CD4-positive, CD25-positive, alpha-beta regulatory T cell (primary cell): Measurements from ENCODE around the gene HTR1E. TPM values are rescaled to one million over a fixed set of nuclear protein-coding genes. Genes with fewer than 3 reads are reported as not detected.
A peak's percentile ranks its signal among the peaks of the same experiment; 100 is the strongest.
"Not testable (repeated sequence)": the region's sequence is repeated elsewhere in the genome, so short reads cannot be mapped to it uniquely, and the experiment has no call there.

Experiments used
- ATAC-seq, 2 donors: fragments of 150-1000 bp; cut with Tn5 transposase; one replicate each; pipeline ENCODE4 v1.10.0; 2021; ENCODE audit warnings: low read depth in 2 of 2, moderate number of reproducible peaks in 2 of 2, moderate library complexity in 1 of 2
- DNase-seq, 3 donors: peaks; one replicate each; pipeline versions ENCODE4 v3.0.0 to v3.0.0-alpha.2; 2012 to 2022; ENCODE audit warnings: mixed read lengths in 1 of 3
- H3K27ac ChIP-seq: one replicate; pipeline ENCODE4 v1.7.0; 2013; ENCODE audit warnings: mild to moderate bottlenecking, low read length; ENCODE audit not compliant: insufficient read depth, poor library complexity, severe bottlenecking
- H3K27me3 ChIP-seq: one replicate; pipeline ENCODE4 v1.7.0; 2013; ENCODE audit warnings: low read length; ENCODE audit not compliant: control insufficient read depth, insufficient read depth
- H3K36me3 ChIP-seq: one replicate; pipeline ENCODE4 v1.7.0; 2013; ENCODE audit warnings: mild to moderate bottlenecking, low read length, moderate library complexity; ENCODE audit not compliant: control insufficient read depth, insufficient read depth
- H3K4me1 ChIP-seq: 2 replicates; pipeline ENCODE4 v1.7.0; 2013; ENCODE audit warnings: mild to moderate bottlenecking, low read length; ENCODE audit not compliant: insufficient read depth, control insufficient read depth, poor library complexity, severe bottlenecking
- H3K4me3 ChIP-seq: one replicate; pipeline ENCODE4 v1.7.0; 2013; ENCODE audit warnings: low read depth, mild to moderate bottlenecking, low read length, moderate library complexity
- H3K9me3 ChIP-seq, 2 experiments: 1 replicate in 1 of 2; 2 replicates in 1 of 2; pipeline ENCODE4 v1.7.0; 2013; ENCODE audit warnings: low read length in 2 of 2, mild to moderate bottlenecking in 1 of 2, moderate library complexity in 1 of 2; ENCODE audit not compliant: control insufficient read depth in 2 of 2
- H3K27ac Mint-ChIP-seq, 3 donors: one replicate each; pipeline ENCODE4 v1.8.0; 2020 to 2022; ENCODE audit warnings: mild to moderate bottlenecking in 3 of 3, mixed read lengths in 3 of 3, moderate library complexity in 2 of 3
- H3K27me3 Mint-ChIP-seq: one replicate; pipeline ENCODE4 v1.8.0; 2022; ENCODE audit warnings: mild to moderate bottlenecking, mixed read lengths
- H3K36me3 Mint-ChIP-seq: one replicate; pipeline ENCODE4 v1.8.0; 2020; ENCODE audit warnings: mixed read lengths
- H3K4me1 Mint-ChIP-seq, 4 donors: one replicate each; pipeline ENCODE4 v1.8.0; 2020 to 2022; ENCODE audit warnings: mixed read lengths in 4 of 4, mild to moderate bottlenecking in 1 of 4
- H3K4me3 Mint-ChIP-seq, 4 donors: one replicate each; pipeline ENCODE4 v1.8.0; 2020 to 2022; ENCODE audit warnings: mild to moderate bottlenecking in 4 of 4, mixed read lengths in 4 of 4, moderate library complexity in 3 of 4
- H3K9me3 Mint-ChIP-seq, 7 donors: one replicate each; pipeline ENCODE4 v1.8.0; 2020 to 2022; ENCODE audit warnings: mixed read lengths in 7 of 7, mild to moderate bottlenecking in 3 of 7, moderate library complexity in 2 of 7
- polyA plus RNA-seq, 4 donors: library from polyadenylated mRNA; unstranded; fragments of 300-500 nt; fragmentation: Illumina TruSeq; gene quantifications; one replicate each; pipeline ENCODE4 v1.2.3, GENCODE V29; 2021
- total RNA-seq: library from RNA; stranded (reverse); gene quantifications from one replicate; pipeline ENCODE4 v1.2.3, GENCODE V29; 2022

The HTR1E gene
- total RNA-seq: not detected
- polyA plus RNA-seq: not detected

- ATAC-seq: no peak
Observed at GRCh38 chr6:86937219-86938079, at the start of gene HTR1E. Gene HTR1E, plus strand, starts transcription at chr6:86937528. Its CDS starts 77,807 bp downstream, at chr6:87015335.

GRCh38 chr6:86888301-86888700 lies 49.0 kb upstream of the HTR1E start:
- Histone ChIP-seq H3K4me1 (no peaks in the 10 kb centered on the region), H3K4me3 (no peak overlapping the region), H3K9me3 (no peaks in the 10 kb centered on the region), H3K27ac (no peak overlapping the region), H3K36me3 (no peaks in the 10 kb centered on the region), H3K27me3 (no peaks in the 10 kb centered on the region)
- H3K9me3 Mint-ChIP-seq: peaks cover 0 to 17% (median 5%) of the 10 kb centered on the region in 7 donors
- ATAC-seq (no peak), DNase-seq (no peak)
- no peaks in the 10 kb centered on the region for H3K36me3 Mint-ChIP-seq
- H3K4me1 Mint-ChIP-seq: no peaks in the 10 kb centered on the region
- no peaks in the 10 kb centered on the region for H3K27me3 Mint-ChIP-seq
- no peak overlapping the region for H3K4me3 Mint-ChIP-seq
- no peak overlapping the region for H3K27ac Mint-ChIP-seq

More at GRCh38 chr6:86937219-86938079, at the start of gene HTR1E:
- H3K27ac Mint-ChIP-seq: peak within 1 kb of the TSS in 1 of 3 donors; percentile 61
- no peaks in the 10 kb centered on the region for H3K36me3 Mint-ChIP-seq
- no peaks in the 10 kb centered on the region for H3K4me1 Mint-ChIP-seq
- peaks cover 10% of the 10 kb centered on the region for H3K27me3 ChIP-seq
- peaks cover 0 to 9% (median 0%) of the 10 kb centered on the region in 7 donors for H3K9me3 Mint-ChIP-seq
- H3K9me3 ChIP-seq: no peaks in the 10 kb centered on the region
- peak in 1 of 3 donors; percentile 4 for DNase-seq
- H3K4me1 ChIP-seq: no peaks in the 10 kb centered on the region
- H3K27ac ChIP-seq: no peak within 1 kb of the TSS
- no peak within 1 kb of the TSS for H3K4me3 ChIP-seq
- no peak within 1 kb of the TSS for H3K4me3 Mint-ChIP-seq
- no peaks in the 10 kb centered on the region for H3K36me3 ChIP-seq
- H3K27me3 Mint-ChIP-seq: peaks cover 28% of the 10 kb centered on the region

GRCh38 chr6:86897265-86897664 lies 40.1 kb upstream of the HTR1E start:
- H3K27me3 ChIP-seq, H3K9me3 ChIP-seq, H3K4me1 ChIP-seq, H3K36me3 Mint-ChIP-seq, ATAC-seq, H3K27ac ChIP-seq, DNase-seq, H3K4me1 Mint-ChIP-seq, H3K27me3 Mint-ChIP-seq, H3K4me3 Mint-ChIP-seq, H3K36me3 ChIP-seq, H3K4me3 ChIP-seq, H3K27ac Mint-ChIP-seq, H3K9me3 Mint-ChIP-seq: not testable (repeated sequence)

GRCh38 chr6:86913795-86914194 lies 23.5 kb upstream of the HTR1E start:
- no peaks in the 10 kb centered on the region for H3K4me1 ChIP-seq
- Mint-ChIP-seq H3K4me3 (no peak overlapping the region), H3K27ac (no peak overlapping the region), H3K9me3 (no peaks in the 10 kb centered on the region), H3K4me1 (no peaks in the 10 kb centered on the region), H3K27me3 (peaks cover 4% of the 10 kb centered on the region), H3K36me3 (no peaks in the 10 kb centered on the region)
- H3K27ac ChIP-seq: no peak overlapping the region
- H3K9me3 ChIP-seq: no peaks in the 10 kb centered on the region
- DNase-seq: no peak
- ATAC-seq: no peak
- H3K4me3 ChIP-seq: no peak overlapping the region
- H3K27me3 ChIP-seq: no peaks in the 10 kb centered on the region
- H3K36me3 ChIP-seq: no peaks in the 10 kb centered on the region

GRCh38 chr6:86916393-86916792 lies 20.9 kb upstream of the HTR1E start:
- Mint-ChIP-seq H3K4me3 (no peak overlapping the region), H3K36me3 (no peaks in the 10 kb centered on the region), H3K9me3 (no peaks in the 10 kb centered on the region), H3K27me3 (no peaks in the 10 kb centered on the region), H3K4me1 (no peaks in the 10 kb centered on the region), H3K27ac (no peak overlapping the region)
- no peak for ATAC-seq
- Histone ChIP-seq H3K4me3 (no peak overlapping the region), H3K4me1 (no peaks in the 10 kb centered on the region), H3K27me3 (no peaks in the 10 kb centered on the region), H3K36me3 (no peaks in the 10 kb centered on the region), H3K9me3 (no peaks in the 10 kb centered on the region), H3K27ac (no peak overlapping the region)
- DNase-seq: no peak

- H3K27ac ChIP-seq, H3K4me1 ChIP-seq, DNase-seq, H3K27me3 Mint-ChIP-seq, H3K4me1 Mint-ChIP-seq, H3K36me3 ChIP-seq, H3K27ac Mint-ChIP-seq, H3K4me3 Mint-ChIP-seq, ATAC-seq, H3K4me3 ChIP-seq, H3K27me3 ChIP-seq, H3K9me3 ChIP-seq, H3K9me3 Mint-ChIP-seq, H3K36me3 Mint-ChIP-seq: not testable (repeated sequence)
Observed at GRCh38 chr6:86927138-86927537, 10.2 kb upstream of the HTR1E start.

GRCh38 chr6:86927859-86928258 lies 9.5 kb upstream of the HTR1E start:
- H3K4me1 Mint-ChIP-seq, DNase-seq, H3K36me3 Mint-ChIP-seq, H3K27me3 ChIP-seq, H3K27ac Mint-ChIP-seq, H3K4me3 Mint-ChIP-seq, H3K9me3 ChIP-seq, ATAC-seq, H3K4me3 ChIP-seq, H3K4me1 ChIP-seq, H3K27ac ChIP-seq, H3K9me3 Mint-ChIP-seq, H3K36me3 ChIP-seq, H3K27me3 Mint-ChIP-seq: not testable (repeated sequence)

- no peak overlapping the region for H3K27ac Mint-ChIP-seq
- Histone ChIP-seq H3K27ac (no peak overlapping the region), H3K9me3 (no peaks in the 10 kb centered on the region), H3K4me1 (no peaks in the 10 kb centered on the region), H3K27me3 (peaks cover 10% of the 10 kb centered on the region), H3K36me3 (no peaks in the 10 kb centered on the region), H3K4me3 (no peak overlapping the region)
- H3K9me3 Mint-ChIP-seq: peaks cover 0 to 8% (median 0%) of the 10 kb centered on the region in 7 donors
- ATAC-seq: no peak
- H3K27me3 Mint-ChIP-seq: peaks cover 20% of the 10 kb centered on the region
- no peaks in the 10 kb centered on the region for H3K36me3 Mint-ChIP-seq
- H3K4me3 Mint-ChIP-seq: no peak overlapping the region
- no peaks in the 10 kb centered on the region for H3K4me1 Mint-ChIP-seq
- DNase-seq: no peak
Observed at GRCh38 chr6:86934365-86934764, 3.0 kb upstream of the HTR1E start.
